Activated T-helper 1 cell treated with anti-CD3 and anti-CD28 coated beads, Interleukin-2, amount 50 U/mL, for 16 hours (primary cell): ENCODE data around the gene LTF.

Source experiments
- DNase-seq, 2 donors: peaks; one replicate each; pipeline ENCODE4 v3.0.0-alpha.2; 2020; ENCODE audit warnings: low read depth in 1 of 2, low spot score in 1 of 2

LTF gene

GRCh38 chr3:46470831-46471230 lies 6.1 kb upstream of the LTF start:
- no peak for DNase-seq

GRCh38 chr3:46469680-46470357 lies 5.1 kb upstream of the LTF start:
- DNase-seq = no peak

- no peak for DNase-seq
Measured at GRCh38 chr3:46468753-46469600, 4.3 kb upstream of the LTF start.

- no peak for DNase-seq
Measured at GRCh38 chr3:46467562-46467961, 2.9 kb upstream of the LTF start.

- DNase-seq = no peak
Measured at GRCh38 chr3:46466871-46467403, 2.2 kb upstream of the LTF start.

GRCh38 chr3:46466273-46466672 lies 1.6 kb upstream of the LTF start:
- DNase-seq = no peak

GRCh38 chr3:46465196-46465520 lies 453 bp upstream of the LTF start:
- DNase-seq = no peak

GRCh38 chr3:46463868-46464241 lies 850 bp downstream of the LTF start:
- no peak for DNase-seq

- no peak for DNase-seq
Measured at GRCh38 chr3:46463120-46463867, 1.4 kb downstream of the LTF start.

GRCh38 chr3:46462511-46462910 lies 2.2 kb downstream of the LTF start:
- DNase-seq = no peak

- DNase-seq = no peak
Measured at GRCh38 chr3:46462111-46462510, 2.6 kb downstream of the LTF start.

- no peak for DNase-seq
Measured at GRCh38 chr3:46460051-46460450, 4.7 kb downstream of the LTF start.

- no peak for DNase-seq
Measured at GRCh38 chr3:46456118-46456517, 8.6 kb downstream of the LTF start.

GRCh38 chr3:46455231-46456115 lies 9.2 kb downstream of the LTF start:
- no peak for DNase-seq

- DNase-seq = no peak
Measured at GRCh38 chr3:46454606-46455005, 10.1 kb downstream of the LTF start.

- DNase-seq = no peak
Measured at GRCh38 chr3:46454209-46454595, 10.5 kb downstream of the LTF start.

GRCh38 chr3:46453526-46454208 lies 11.0 kb downstream of the LTF start:
- no peak for DNase-seq

- no peak for DNase-seq
Measured at GRCh38 chr3:46449755-46450552, 14.8 kb downstream of the LTF start.

- no peak for DNase-seq
Measured at GRCh38 chr3:46448721-46449120, 16.0 kb downstream of the LTF start.
